ENCODE results near the gene CAMTA1.

The CAMTA1 gene

DNA sequence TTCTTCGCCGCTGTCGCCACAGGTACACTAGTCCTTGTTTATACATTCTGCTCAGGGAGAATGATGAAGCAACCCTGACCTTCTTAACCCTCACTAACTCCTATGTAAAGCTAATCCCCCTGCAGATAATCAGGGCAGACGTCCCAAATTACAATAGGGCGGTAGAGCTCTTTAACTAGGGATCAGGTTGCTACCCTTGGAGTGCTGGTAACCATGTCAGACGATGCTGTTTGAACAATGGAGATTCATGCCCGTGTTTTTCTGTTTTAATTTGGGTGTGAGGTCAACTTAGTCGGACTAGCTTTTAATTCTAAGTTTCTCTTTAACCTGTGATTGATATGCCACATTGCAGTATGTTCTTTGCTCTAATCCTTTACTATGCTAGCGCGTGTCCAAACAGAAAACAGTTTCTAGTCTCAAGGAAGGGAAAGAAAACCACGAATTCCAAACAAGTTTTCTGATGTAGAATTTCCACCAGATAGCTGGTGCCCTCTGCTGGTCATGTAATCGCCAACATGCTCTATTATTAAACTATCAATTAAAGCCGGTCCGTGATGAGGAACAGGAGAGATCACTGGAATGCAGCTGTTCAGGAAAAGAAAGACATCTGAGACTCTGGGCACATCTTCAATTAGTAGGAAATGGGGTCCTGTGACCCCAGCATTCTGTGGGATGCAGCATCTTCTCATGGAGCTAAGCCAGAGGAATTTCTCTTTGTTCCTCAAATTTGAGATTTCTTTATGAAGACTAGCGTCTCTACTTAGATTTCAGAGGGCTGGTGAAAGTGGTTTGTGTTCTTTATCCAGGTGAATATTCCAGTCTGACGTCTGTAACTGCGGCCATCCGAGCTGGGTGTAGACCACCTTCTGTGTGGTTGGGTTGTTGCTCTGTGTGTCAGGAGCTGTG lies 967.5 kb downstream of the CAMTA1 start:
- peak; percentile 62 for DNase-seq

DNA sequence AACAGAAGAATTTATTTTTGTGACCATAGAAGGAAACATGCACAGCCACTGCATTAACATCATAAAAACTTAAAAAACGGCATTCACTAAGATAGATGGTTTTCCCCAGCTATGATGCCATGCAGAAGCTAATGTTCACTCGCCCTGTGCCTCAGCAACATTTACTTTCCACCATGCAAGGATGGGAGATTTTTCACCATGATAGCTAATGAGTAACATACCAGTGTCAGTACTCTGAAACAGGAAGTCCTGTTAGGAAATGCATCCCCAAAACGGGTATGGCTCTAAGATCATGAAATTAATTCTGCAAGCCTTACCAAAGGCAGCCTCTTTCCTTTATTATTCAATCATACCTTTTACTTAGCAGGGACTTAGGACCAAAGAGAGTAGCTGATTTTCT lies 968.4 kb downstream of the CAMTA1 start:
- no peak for DNase-seq

DNA sequence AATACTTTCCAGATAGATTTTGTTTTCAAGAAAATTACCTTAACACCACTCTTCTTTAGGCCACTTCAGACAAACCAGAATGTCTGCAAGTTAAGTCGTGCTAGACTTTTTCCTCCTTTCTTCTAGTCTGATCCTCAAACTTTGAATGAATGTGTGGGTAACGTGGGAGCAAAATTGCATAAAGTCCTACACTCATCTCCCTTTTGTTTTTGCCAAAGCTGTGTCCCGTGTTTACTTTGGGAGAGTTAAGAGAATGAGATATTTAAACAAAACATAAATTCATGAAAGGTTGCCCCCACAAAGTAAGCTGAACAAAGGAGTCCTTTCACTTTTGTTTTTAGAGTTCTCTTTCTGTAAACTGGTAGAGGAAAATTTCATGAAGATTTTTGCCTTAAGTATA lies 969.0 kb downstream of the CAMTA1 start:
- no peak for DNase-seq

DNA sequence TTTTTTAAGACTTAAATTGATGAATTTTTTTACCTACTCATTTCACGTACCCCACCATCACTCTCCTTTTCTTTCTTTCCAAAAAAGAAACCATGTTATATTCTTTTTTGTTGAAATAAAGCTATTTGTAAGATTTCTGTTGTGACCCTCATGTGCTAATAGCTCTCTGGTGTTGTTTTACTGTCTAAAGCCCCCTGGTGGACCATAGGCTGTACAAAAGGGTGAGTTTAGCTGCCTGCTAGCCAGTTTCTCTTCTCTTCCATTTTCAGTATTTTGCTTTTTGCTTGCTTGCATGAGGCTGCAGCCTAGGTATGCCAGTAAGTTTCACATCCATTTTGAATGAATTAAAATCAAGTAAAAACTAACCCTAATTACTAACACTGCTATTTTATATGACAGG lies 970.2 kb downstream of the CAMTA1 start:
- no peak for DNase-seq

DNA sequence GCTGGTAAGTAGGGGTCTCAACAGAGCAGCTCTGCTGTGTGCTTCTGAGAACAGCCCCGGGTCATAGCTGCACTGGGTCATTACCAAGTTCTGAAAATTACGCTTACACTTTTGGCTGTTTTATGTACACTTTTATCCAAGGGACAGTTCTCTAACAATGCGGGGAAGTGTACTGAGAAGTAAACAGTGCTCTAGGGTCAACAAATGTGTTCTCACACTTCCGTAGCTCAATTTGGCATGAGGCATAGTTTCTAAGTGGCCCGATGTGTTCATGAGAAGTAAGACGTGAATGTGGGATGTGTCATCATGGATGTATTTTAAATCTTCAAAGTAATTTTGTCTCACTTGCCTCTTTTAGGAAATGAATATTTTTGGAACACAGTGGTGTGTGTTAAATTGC lies 975.0 kb downstream of the CAMTA1 start:
- DNase-seq: no peak

DNA sequence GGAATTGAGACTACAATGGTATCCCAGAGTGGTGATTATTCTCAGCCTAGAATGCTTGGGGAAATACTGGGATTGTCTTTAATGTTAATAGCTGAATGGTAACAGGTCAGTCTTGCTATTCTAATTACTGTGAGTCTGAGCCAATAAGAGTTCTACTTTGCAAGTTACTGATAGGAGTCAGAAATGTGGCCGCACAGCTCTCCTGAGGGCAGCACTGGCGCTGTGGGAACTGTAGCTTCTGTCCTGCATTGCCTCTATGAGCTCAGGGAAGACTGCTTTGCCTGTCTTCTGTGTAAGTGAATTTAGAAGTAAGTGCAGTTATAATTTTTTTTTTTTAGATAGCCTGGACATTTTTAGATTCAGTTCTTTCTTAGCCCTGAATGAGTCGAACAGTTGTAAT lies 975.8 kb downstream of the CAMTA1 start:
- DNase-seq: no peak

DNA sequence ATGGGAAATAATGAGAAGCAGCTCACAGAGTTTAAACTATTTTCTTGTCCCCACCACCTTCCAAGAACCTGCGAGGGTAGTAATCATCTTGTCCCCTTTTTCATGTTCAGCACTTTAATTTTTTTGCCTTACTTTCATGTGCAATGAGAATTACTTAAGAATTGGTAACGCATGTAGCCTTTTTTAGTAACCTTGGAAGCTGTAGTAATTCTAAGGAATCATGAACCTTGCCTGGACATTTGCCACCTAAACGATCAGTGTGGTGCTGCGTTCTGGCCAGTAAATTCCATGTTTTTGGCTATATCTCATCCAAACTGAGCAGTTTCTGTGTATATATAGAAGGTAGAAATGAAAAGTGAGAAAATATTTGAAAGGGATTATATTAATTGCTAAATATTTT lies 981.9 kb downstream of the CAMTA1 start:
- DNase-seq: no peak

DNA sequence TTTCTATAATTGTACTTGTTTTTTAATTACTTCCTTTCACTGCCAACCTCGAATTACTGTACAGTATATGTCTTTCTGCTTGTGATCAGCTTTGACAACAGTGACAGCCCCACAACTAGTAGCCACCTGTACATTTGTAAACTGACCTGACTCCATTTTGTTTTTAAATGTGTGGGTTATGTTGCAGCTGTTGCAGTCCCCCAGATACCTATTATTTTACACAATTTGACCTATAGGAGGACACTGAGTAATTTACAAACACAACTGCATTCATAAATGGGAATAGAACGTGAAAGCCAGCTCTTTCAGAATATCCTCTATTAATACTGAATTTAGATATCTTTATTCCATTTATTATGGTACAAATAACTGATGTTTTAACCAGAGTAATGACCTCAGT lies 983.3 kb downstream of the CAMTA1 start:
- DNase-seq: no peak

DNA sequence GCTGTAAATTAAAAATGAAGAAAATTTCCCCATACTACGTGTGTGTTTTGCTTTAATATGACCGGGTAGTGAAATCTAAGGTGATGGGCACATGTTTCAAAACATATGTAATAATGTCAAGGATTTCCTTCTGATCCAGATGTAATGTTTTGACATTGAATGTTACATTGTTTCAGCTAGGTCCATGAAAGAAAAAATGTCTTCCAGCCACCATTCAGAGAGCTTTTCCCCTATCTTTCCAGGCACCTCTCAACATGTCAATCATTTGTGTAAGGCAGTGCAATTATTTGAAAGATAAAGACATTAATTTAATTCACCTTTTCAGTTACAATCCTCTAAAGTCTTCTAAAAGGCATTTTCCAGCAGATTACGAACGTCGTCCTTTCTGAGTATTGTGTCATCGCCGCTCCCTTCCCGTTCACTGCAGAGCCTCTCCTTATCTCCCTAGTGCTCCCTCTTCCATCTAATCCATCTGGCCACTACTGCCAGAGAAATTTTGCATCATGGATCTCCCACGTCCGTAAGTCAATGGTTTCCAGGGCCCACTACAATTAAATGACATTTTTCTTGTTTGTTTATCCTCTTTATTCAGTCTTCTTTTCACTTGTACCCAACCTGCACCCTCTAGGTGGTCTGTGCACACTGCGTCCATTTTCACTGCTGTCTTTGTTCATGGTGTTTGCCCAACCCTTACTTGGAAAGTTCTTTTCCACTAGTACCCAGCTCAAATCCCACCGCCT lies 984.6 kb downstream of the CAMTA1 start:
- no peak for DNase-seq

DNA sequence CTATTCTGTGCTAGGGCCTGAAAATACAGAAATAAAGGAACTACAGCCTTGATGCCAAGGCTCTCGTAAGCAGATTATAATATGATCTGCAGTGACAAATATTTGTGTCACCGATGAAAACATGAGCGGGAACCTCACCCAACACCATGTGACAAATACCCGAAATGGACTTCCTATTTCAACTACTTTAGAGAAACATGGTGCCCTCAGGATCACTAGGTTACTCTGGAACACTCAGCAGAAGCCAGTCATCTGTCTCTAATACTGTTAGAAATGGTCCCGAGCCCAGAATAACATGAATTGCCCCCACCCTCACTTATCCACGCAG lies 985.4 kb downstream of the CAMTA1 start:
- DNase-seq: no peak

DNA sequence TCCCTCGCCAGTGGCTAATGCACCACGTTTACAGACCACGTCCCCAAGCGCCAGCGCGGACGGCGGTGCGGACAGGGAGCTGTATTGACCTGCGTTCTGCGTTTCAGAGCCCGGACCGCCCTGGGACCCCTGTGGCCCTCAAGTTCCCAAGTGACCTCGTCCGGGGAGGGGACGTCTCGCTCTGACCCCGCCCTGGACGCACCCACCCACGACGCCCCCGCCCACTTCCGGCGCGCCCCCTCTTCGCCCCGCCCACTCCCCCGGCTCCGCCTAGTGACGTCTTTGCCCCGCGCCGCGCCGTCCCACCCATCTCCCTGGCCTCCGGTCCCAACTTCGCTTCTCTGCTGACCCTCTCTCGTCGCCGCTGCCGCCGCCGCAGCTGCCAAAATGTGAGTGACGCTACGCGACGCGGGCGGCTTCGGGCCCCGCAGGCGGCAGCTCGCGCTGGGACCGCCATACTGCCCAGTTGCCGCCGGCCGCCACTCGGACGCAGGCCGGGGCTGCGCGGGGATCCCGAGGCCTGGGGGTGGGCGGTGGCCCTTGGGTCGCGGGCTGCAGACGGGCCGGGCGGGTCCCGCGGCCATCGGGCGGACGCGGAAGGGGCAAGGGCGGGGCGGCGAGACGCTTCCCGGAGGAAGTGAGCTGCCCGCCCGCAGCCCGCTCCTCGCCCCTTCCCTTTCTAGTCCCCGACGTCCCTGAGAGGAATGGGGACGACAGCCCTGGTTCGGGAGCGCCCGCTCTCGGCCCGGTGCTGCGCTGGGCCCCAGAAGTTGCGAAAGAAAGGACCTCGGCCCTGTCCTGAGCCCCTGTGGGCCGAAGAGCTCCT lies 986.0 kb downstream of the CAMTA1 start, which contains the start of gene VAMP3:
VAMP3 (plus strand) TSS at position 300 of the 826 bp plus-strand sequence; CDS start at position 388, 88 bp downstream.
- DNase-seq: peak; percentile 27

DNA sequence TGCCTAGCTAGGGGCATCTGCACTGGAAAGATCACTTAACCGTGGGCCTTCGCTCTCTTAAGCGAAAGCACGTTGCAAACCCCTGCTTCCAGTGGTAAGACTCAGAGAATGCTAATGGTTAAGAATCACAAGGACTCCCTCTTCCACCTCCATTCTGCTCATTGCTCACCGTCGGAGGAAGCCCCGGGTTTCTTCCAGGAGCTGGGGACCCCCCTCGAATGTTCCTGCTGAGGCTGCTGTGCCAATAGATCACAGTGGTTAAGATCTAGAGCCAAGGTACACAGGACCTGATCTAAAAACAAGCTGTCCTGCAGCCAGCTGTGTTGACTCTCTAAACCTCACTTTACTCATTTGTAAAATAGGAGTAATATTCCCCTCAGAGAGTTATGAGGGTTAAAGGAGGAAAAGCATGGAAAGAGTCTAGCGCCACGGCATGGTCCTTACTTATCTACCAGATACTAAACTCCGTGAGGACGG lies 986.6 kb downstream of the CAMTA1 start:
- DNase-seq: no peak

DNA sequence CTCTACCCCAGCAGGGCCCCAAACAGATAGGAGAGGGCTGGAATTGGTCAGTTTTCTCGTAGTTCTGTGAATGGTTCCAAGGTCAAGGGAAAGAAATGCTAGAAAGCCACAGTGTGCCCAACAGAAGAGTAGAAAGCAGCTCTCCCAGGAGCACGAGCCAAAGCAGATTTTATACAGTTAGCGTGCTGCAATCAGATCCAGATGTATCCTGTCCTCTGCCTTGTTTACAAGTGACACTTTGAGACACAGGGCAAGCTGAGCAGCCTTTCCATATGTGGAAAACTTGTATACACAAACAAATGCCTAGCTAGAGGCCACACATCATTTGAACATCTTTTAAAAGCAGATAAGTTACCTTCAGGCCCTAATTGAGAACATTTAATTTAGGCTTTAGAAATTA lies 992.3 kb downstream of the CAMTA1 start:
- no peak for DNase-seq

DNA sequence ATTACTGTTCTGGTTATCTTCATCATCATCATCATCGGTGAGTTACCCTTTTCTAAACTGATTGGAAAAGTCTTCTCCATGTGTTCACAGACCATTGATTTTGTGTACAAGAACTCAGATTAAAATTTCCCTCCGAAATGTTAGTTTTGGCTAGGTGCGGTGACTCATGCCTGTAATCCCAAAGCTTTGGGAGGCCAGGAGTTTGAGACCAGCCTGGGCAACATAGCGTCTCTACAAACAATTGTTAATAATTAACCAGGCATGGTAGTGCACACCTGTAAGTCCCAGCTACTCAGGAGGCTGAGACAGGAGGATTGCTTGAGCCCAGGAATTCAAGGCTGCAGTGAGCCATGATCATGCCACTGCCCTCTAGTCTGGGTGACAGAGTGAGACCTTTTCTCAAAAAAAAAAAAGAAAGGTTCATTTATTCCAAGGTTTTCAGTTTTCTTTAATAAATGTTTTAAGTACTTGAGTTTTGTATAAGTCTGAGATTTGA lies 992.9 kb downstream of the CAMTA1 start:
- DNase-seq: no peak

DNA sequence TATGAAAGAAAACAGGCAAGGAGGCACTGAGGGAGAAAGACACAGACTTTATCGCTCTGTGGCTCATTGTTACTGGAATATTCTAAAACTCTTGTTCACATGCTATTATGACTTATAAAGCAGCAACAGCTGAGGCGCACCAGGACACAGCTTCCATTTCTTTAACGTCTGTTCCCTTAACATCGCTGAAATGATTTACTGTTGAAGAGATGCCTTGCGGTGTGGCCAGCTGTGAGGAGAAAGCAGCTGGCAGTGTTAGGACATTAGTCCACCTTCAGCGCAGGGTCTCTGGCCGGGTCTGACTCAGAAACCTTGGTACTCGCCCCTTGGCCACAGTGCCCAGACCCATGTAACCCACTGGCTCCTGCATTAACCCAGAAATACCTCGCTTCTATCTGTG lies 995.7 kb downstream of the CAMTA1 start:
- DNase-seq: no peak

DNA sequence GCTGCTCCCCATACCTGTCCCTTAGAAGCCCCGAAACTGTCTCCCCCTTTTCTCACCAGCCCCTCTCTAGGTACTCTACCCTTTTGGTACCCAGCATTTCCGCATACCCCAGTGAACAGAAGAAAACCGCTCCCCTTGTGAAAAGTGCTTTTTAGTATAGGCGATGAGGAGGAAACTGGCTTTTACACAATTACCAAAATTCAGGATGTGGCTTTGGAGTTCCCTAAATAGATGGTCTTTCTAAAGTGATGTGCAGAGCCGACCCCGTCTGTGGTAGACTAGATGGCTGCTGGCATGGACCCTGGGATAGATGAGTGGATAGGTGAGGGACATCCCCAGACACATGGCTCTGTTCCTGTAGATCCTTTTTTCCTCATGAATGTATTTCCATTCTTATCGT lies 996.2 kb downstream of the CAMTA1 start:
- DNase-seq: no peak

DNA sequence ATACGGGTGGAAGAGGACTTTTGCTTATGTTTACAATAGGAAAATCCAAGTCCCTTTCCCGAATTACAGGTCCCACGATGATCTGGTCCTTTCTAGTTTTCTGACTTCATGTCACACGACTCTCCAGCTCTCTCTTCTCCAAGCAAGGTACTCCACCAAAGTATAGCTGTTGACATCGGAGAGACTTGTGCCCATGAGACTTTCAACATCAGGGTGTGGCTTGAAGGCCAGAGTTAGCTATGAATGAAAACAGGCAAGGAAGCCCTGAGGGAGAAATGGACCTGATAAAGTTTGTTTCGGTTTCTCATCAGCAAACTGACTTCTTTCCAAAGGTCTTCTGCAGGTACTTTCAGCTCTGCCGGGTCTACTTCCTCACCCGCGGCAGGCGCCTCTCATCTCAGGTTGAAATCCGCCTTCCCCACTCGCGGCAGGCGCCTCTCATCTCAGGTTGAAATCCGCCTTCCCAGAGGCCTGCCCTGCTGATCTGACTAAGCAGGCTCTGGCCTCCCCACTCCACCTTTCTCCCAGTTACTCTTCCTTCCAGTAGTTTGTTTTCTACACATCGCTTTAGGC lies 996.8 kb downstream of the CAMTA1 start:
- DNase-seq: no peak

DNA sequence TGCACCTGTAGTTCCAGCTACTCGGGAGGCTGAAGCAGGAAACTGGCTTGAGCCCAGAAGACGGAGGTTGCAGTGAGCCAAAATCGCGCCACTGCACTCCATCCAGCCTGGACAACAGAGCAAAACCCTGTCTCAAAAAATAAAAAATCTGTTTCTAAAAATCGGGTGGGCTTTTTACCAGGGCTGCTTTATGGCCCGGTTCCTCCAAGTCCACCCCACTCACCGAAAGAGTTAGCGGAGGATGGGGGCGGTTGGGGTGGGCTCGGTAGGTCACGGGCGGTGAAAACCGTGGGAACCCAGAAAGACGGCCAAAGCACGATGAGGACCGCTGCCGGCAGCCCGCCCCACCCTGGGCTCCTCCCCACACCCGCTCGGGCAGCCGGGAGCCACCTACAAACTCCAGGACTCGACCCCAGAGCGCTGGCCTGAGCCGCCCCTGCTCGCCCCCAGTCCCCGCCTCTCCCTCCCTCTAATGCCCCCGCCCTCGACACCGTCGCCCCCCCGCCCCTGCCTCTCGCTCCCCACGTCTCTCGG lies 998.0 kb downstream of the CAMTA1 start:
- DNase-seq: peak; percentile 3

DNA sequence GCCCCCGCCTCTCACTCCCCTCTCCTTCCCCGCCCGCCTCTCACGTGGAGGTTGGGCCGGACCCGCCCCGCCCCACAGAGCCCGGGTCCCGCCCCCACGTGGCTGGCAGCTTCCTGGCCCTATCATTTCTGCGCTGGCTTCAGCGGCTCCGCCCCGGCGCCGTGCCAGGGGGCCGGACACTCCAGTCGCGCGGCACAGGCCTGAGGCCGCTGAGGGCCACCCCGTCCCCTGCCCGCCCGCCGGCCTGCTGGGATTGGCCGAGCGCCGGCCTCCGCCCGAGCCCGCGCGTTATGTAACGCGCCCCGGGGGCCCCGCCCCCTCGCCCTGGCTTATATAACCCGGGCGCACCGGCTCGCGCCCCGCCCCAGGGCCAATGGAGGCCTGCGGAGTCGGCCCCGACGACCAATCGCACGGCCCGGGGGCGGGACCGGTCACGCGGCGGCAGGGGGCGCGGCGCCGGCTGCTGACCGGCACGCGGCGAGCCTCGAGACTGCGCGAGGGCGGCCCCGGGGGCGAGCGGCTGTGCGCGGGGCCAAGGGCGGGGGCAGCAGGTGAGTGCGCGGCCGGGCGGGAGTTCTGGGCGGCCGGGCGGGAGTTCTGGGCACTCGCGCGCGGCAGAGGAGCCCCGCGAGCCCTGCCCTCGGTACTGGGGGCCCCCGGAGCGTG lies 998.7 kb downstream of the CAMTA1 start, which contains the start of gene PER3:
PER3 (plus strand) TSS at position 466 of the 666 bp plus-strand sequence. CDS start 587 bp downstream, outside the sequence.
- peak; percentile 76 for DNase-seq

DNA sequence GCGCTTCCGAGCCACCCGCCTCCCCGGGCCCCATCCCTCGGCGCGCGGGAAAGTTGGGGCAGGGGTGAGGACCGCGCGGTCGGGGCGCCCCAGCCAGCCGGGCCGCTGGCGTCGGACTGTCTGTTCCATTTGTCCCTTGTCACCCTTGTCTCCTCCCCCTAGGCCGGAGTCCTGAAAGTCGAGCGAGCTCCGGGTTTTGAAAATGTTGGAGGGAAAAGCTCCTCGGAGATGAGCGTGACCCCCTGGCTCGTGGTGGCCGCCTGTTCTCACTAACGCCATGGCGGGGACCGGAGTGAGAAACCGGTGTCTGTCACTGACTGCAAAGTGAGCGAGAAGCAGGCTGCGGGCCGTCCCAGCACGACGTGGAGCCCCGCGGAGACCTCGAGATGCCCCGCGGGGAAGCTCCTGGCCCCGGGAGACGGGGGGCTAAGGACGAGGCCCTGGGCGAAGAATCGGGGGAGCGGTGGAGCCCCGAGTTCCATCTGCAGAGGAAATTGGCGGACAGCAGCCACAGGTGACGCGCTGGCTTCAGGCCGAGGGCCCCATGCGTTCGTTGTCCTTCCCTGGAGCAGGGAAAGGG lies 999.3 kb downstream of the CAMTA1 start:
- no peak for DNase-seq

DNA sequence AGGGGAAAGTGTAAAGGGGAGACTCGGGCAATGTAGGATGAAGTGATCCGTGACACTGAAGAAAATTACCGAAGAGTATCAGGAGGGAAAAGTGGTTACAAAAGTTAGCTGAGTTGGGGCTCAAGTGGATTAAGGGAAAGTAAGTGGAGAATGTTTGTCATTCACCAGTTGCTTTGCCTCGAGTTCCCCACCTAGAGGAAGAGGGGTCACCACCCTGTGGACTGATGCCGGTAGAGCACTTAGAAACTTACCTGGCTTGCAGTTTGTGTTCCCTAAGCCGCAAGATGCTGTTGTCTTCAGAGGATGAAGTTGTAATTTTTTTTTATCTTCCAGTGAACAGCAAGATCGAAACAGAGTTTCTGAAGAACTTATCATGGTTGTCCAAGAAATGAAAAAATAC lies 999.9 kb downstream of the CAMTA1 start:
- no peak for DNase-seq

Data from SHP77 treated with DMSO at 0.1 percent for 48 hours (cell line).